GM12864 (cell line): Measurements from ENCODE around the gene TMEM129.
A peak's percentile ranks its signal among the peaks of the same experiment; 100 is the strongest.

Experiments used
- DNase-seq: peaks from one replicate; pipeline ENCODE4 v3.0.0-alpha.2; 2011; ENCODE audit warnings: low read depth
- H3K4me3 ChIP-seq: 2 replicates; pipeline ENCODE4 v1.5.1; 2011; ENCODE audit warnings: mild to moderate bottlenecking, low read depth, low read length, control low read depth
- CTCF ChIP-seq: IDR thresholded peaks from 2 replicates; pipeline ENCODE4 v1.5.1; 2011; ENCODE audit warnings: low read depth, mild to moderate bottlenecking, moderate library complexity, low read length, control low read depth, inconsistent platforms; ENCODE audit errors: missing control alignments

TMEM129 gene

DNA sequence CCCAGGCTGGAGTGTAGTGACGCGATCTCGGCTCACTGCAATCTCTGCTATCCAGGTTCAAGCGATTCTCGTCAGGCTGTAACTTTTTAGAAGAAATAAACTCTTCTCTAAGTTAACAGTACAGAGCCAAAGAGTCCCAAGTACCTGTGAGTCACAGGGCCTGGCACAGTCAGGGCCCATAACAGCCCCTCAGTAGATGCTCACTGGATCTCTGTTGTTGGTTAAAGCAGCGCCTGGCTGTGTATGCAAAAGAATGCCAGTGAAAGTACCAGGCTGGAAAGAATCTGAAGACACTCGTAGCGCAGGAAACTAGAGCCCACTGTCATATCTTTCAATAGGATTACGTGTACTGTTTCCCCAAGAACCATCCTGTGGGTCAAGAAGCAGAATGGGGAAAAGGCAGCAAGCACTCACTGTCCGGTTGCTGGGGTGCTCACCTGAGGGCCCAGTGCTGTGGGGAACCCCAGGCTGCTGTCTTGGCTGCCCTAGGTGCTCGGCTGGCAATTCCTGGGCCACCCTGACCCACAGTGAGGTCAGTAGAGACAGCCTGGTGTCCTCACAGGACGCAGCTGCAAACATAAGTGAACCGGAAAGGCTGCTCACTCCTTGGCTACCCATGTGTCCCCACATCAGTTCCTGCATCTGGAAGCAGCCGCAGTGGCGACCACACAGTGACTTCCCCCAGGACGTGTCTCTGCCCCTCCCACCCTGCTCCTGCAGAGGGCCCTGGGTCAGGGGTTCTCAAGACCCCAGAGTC is 5.9 kb downstream of the TMEM129 start:
- DNase-seq, result no peak
- TF ChIP-seq CTCF, result no peak
- peak overlapping the region; percentile 95 for H3K4me3 ChIP-seq

DNA sequence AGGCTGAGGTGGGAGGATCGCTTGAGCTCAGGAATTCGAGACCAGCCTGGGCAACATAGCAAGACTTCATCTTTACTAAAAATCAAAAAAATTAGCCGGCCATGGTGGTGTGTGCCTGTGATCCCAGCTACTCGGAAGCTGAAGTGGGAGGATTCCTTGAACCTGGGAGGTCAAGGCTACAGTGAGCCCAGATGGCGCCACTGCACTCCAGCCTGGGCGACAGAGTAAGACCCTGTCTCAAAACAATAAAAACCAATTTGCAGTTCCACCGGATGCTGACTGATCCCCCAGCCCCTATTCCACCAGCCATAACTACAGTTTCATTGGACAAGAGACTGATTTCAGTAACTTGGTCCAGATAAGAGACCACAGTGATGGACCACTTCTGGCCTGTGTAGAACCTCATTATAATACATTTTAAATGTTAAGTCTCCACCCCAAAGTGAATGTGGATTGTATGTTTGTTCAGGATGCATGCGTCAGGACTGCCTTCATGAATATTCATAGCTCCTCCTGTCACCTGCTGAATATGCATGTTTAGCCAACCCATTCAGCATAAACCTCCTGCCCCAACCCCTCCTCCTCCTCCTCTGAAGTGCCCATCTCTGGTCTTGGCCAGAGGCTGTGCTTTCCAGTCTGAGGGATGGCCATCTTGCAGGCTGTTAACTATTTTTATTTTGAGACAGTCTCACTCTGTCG is 6.7 kb downstream of the TMEM129 start:
- H3K4me3 ChIP-seq, result peak overlapping the region; percentile 95
- no peak for DNase-seq
- TF ChIP-seq CTCF, result no peak

- no peak for DNase-seq
- TF ChIP-seq CTCF, result no peak
- peak overlapping the region; percentile 95 for H3K4me3 ChIP-seq
Observed at GRCh38 chr4:1713003-1713851, 7.9 kb downstream of the TMEM129 start.

DNA sequence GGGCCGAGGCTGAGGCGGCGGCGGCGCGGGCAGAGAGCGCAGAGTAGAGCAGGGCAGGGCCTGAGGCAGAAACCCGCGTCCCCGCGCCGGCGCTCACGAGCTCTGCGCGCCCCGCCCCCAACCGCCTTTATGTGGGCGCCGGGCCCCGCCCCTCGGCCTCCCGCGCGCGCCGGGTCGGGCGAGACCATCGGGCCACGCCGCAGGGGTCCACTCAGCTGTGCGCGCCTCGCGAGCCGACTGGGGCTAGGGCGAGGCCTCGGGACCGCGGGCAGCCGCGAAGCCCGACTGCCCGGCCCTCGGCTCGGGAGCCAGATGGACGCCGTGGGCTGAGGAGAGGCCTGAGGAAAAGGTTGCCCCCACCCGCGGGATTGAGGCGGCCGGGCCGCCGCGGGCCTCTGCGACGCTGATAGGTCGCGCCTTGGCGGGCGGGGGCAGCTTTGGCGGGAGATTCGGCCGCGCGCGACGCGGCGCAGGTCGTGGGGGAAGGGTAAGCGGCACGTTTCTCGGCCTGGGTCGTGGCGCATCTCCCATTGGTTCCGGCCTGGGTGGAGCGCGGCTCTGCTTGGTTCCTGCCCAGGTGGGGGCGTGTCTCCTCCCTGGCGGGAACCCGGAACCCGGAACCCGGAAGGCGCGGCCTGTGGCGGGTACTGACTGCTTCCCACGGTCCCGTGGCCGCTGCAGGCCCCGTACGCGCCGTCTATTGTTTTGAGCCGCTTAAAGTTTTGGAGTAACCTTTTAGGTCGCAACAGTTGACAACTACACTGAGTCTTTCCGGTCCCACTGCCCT is 8.7 kb downstream of the TMEM129 start, which contains the start of gene SLBP:
TSS of gene SLBP (minus strand) at position 104 of the 787 bp plus-strand sequence. CDS start 131 bp downstream, outside the sequence.
- TF ChIP-seq CTCF, result no peak
- peak; percentile 93 for DNase-seq
- H3K4me3 ChIP-seq, result peak within 1 kb of the TSS; percentile 95

DNA sequence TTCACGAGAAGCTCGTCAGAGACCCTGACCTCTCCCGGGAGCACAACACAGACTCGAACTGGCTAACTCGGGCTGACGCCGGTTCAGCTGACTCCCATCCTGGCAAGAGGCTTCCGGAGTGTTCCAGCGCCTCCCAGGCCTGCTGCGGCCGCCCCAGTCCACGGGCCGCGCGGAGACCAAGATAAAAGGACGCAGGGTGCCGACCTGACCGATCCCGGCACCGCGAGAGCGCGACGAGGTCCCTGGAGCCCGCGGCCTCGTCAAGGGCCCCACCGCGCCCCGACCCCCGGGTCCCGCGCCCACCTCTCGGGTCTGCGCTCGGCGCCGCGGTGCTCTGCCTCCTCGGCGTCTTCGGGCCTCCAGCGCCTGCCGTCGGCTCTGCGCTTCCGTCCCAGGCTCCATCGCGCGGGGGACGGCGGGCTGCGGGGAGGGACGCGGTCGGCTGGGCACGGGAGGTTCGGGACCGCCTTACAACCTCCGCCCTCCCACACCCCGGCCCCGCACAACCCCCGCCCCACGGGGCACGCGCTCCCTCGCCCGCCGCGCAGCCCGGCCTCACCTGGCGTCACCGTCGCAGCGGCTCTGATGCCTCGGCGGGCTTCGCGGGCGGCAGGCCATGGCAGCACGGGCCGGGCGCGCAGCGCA is 9.4 kb downstream of the TMEM129 start:
- no peak for DNase-seq
- TF ChIP-seq CTCF, result no peak
- peak overlapping the region; percentile 95 for H3K4me3 ChIP-seq
